Measurements from ENCODE around the gene BCAR3. TPM values are rescaled to one million over a fixed set of nuclear protein-coding genes. Genes with fewer than 3 reads are reported as not detected.

BCAR3 gene
- total RNA-seq, 1 donor from 2014 or later: 22.8 TPM

GRCh38 chr1:93571623-93572310, 109.9 kb downstream of the BCAR3 start:
- H3K4me1 ChIP-seq: peaks cover 8% of the 10 kb centered on the region
- peaks cover 0 to 62% of the 10 kb centered on the region in 2 donors for H3K36me3 ChIP-seq
- H3K9me3 ChIP-seq: no peaks in the 10 kb centered on the region
- no peaks in the 10 kb centered on the region for H3K27me3 ChIP-seq
- H3K4me3 ChIP-seq: no peak overlapping the region
- no peak overlapping the region for H3K27ac ChIP-seq
- intact Hi-C loops (cut with DNase I): no loop called here
- TF ChIP-seq POLR2A (IDR thresholded peaks at IDR 0.05) (no peak), CTCF (IDR thresholded peaks at IDR 0.05) (no peak), POLR2AphosphoS5 (IDR thresholded peaks at IDR 0.05; ENCODE audit: insufficient read depth in 1 of 2, low read depth in 1 of 2) (no peak)
- DNase-seq (ENCODE audit: extremely low spot score in 2 of 2): peak in 1 of 2 donors; percentile 72

DNA sequence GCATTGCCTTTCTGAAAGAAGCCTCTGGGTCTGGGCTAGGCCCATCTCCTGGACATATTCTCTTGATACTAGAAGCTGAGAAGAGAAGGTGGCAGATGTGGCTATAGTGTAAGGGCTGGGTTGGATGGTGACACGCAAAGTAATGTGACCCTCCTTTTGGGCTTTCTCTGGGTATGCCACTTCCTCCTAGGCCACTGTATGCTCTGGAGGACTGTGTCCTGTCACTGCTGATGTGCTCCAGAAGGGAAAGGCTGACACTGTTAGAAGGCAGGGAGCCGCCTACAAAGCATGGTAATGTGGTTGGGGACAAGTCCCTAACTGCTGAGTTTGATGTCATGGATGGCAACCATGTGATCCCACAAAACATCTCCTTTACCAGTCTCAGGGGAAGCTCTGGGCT, 112.1 kb downstream of the BCAR3 start:
- Histone ChIP-seq H3K27me3 (no peaks in the 10 kb centered on the region), H3K9me3 (no peaks in the 10 kb centered on the region), H3K36me3 (peaks cover 0 to 58% of the 10 kb centered on the region in 2 donors), H3K27ac (no peak overlapping the region), H3K4me1 (peaks cover 10% of the 10 kb centered on the region), H3K4me3 (no peak overlapping the region)
- TF ChIP-seq CTCF (IDR thresholded peaks at IDR 0.05): no peak
- no peak for TF ChIP-seq POLR2AphosphoS5 (IDR thresholded peaks at IDR 0.05; ENCODE audit: insufficient read depth in 1 of 2, low read depth in 1 of 2)
- TF ChIP-seq POLR2A (IDR thresholded peaks at IDR 0.05): no peak
- DNase-seq (ENCODE audit: extremely low spot score in 2 of 2): no peak
- intact Hi-C loops (cut with DNase I): no loop called here

DNA sequence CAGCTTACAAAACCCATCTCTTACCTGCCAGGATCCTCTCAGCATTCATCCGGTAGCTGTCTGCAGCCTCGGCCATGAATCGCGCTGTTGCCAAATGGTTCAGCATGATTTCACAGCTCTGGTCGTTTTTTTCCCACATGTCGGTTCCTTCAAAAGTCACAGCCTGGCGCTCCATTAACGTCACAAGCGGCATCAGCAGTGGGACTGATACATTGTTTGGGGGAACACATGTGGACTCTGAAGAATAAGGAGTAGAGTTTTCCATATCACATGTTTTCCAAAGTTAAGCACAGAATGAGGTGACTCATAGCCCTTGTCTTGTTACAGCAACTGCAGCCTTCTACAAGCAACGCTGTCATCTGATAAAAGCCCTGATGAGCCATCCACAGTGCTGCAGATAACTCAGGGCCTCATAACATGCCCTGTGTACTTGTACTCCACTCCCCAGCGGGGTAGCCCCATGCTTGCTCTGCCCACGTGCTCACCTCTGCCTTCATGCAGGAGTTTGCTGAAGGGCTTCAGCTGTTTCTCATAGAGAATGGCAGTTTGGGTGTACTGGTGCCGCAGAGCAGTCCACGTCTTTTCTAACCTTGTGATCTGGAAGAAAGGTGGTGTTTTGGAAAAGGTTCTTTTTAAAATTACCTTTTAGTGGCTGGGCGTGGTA, 114.2 kb downstream of the BCAR3 start:
- intact Hi-C loops (cut with DNase I): no loop called here
- Histone ChIP-seq H3K36me3 (peaks cover 0 to 46% of the 10 kb centered on the region in 2 donors), H3K27me3 (no peaks in the 10 kb centered on the region), H3K4me3 (no peak overlapping the region), H3K27ac (peak overlapping the region; percentile 65), H3K4me1 (peaks cover 10% of the 10 kb centered on the region), H3K9me3 (no peaks in the 10 kb centered on the region)
- TF ChIP-seq CTCF (IDR thresholded peaks at IDR 0.05) (no peak), POLR2AphosphoS5 (IDR thresholded peaks at IDR 0.05; ENCODE audit: insufficient read depth in 1 of 2, low read depth in 1 of 2) (peak in 1 of 2 donors; percentile 53)
- no peak for DNase-seq (ENCODE audit: extremely low spot score in 2 of 2)

DNA sequence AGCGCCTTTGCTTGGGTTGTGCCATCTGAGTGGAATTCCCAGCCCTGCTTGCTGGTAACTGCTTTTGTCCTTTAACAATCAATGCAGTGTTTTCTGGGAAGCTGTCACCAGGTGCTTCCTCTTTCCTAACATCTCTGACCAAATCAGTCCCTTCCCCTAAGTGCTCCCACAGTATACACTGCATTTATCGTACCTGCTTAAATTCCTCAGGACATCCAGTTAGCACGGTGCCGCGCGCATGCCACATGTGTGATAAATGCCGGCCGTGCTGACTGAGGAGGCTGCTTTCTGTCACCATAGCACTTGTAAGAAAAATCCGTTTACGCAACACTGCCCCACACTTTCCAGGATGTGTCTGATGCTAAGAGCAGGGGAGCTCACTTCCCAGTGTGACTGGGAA, 115.4 kb downstream of the BCAR3 start:
- Histone ChIP-seq H3K36me3 (peaks cover 0 to 34% of the 10 kb centered on the region in 2 donors), H3K27me3 (no peaks in the 10 kb centered on the region), H3K27ac (peak overlapping the region; percentile 65), H3K9me3 (no peaks in the 10 kb centered on the region), H3K4me3 (no peak overlapping the region), H3K4me1 (peaks cover 10% of the 10 kb centered on the region)
- no peak for TF ChIP-seq POLR2AphosphoS5 (IDR thresholded peaks at IDR 0.05; ENCODE audit: insufficient read depth in 1 of 2, low read depth in 1 of 2)
- TF ChIP-seq POLR2A (IDR thresholded peaks at IDR 0.05): no peak
- no peak for TF ChIP-seq CTCF (IDR thresholded peaks at IDR 0.05)
- intact Hi-C loops (cut with DNase I): no loop called here
- DNase-seq (ENCODE audit: extremely low spot score in 2 of 2): no peak

Measured in vagina (tissue), 2 donors.